Common myeloid progenitor, CD34-positive (primary cell): Measurements from ENCODE around the gene ADARB1.
A peak's percentile ranks its signal among the peaks of the same experiment; 100 is the strongest.

Experiments
- CTCF ChIA-PET: fragments of 350-600 bp; sonication (Branson Sonifier 250); formaldehyde crosslinking; loops from one replicate; lab custom pipeline; 2021; ENCODE audit warnings: antibody characterized with exemption; lab: Charles Lee
- POLR2A ChIA-PET: fragments of 350-600 bp; sonication (Branson Sonifier 250); formaldehyde crosslinking; loops from one replicate; lab custom pipeline; 2021; ENCODE audit warnings: antibody characterized with exemption; lab: Charles Lee
- DNase-seq, 3 donors: peaks; one replicate each; pipeline versions ENCODE4 v3.0.0 to v3.0.0-alpha.2; 2013
- H3K27ac ChIP-seq, 2 experiments: 1 replicate in 1 of 2; 2 replicates in 1 of 2; pipeline ENCODE4 v1.7.0; 2013; ENCODE audit warnings: inconsistent platforms in 2 of 2, low read length in 2 of 2, mild to moderate bottlenecking in 2 of 2, low read depth in 1 of 2, moderate library complexity in 1 of 2; ENCODE audit not compliant: severe bottlenecking in 2 of 2, insufficient read depth in 1 of 2, poor library complexity in 1 of 2
- H3K27me3 ChIP-seq, 5 experiments: replicated peaks in 2 of 5; 1 replicate in 3 of 5; 2 replicates in 2 of 5; pipeline versions ENCODE4 v1.6.1 to v1.7.0; 2013; ENCODE audit warnings: low read length in 4 of 5, mild to moderate bottlenecking in 2 of 5, moderate library complexity in 2 of 5, inconsistent platforms in 1 of 5; ENCODE audit not compliant: insufficient read depth in 5 of 5, control insufficient read depth in 4 of 5
- H3K36me3 ChIP-seq, 4 experiments: 1 replicate in 2 of 4; 2 replicates in 2 of 4; pipeline versions ENCODE4 v1.6.1 to v1.7.0; 2013; ENCODE audit warnings: low read length in 3 of 4, control low read depth in 1 of 4, mild to moderate bottlenecking in 1 of 4; ENCODE audit not compliant: control insufficient read depth in 4 of 4, insufficient read depth in 4 of 4
- H3K4me1 ChIP-seq, 4 experiments: 1 replicate in 3 of 4; 2 replicates in 1 of 4; pipeline versions ENCODE4 v1.6.1 to v1.7.1; 2013; ENCODE audit warnings: low read length in 3 of 4, mild to moderate bottlenecking in 3 of 4, control low read depth in 1 of 4, inconsistent platforms in 1 of 4, moderate library complexity in 1 of 4; ENCODE audit not compliant: control insufficient read depth in 4 of 4, insufficient read depth in 4 of 4; ENCODE audit errors: control extremely low read depth in 1 of 4
- H3K4me3 ChIP-seq, 7 experiments: 1 replicate in 4 of 7; 2 replicates in 3 of 7; pipeline versions ENCODE4 v1.5.1 to v1.7.0; 2013; ENCODE audit warnings: mild to moderate bottlenecking in 7 of 7, low read length in 6 of 7, moderate library complexity in 6 of 7, inconsistent platforms in 2 of 7, low read depth in 2 of 7, control low read depth in 1 of 7; ENCODE audit not compliant: insufficient read depth in 4 of 7, control insufficient read depth in 1 of 7; ENCODE audit errors: extremely low read depth in 1 of 7
- H3K9me3 ChIP-seq, 5 experiments: 1 replicate in 4 of 5; 2 replicates in 1 of 5; pipeline versions ENCODE4 v1.6.1 to v1.7.1; 2013; ENCODE audit warnings: low read length in 4 of 5, mild to moderate bottlenecking in 2 of 5, inconsistent platforms in 1 of 5, low read depth in 1 of 5, moderate library complexity in 1 of 5; ENCODE audit not compliant: control insufficient read depth in 4 of 5, insufficient read depth in 2 of 5; ENCODE audit errors: control extremely low read depth in 1 of 5
- WGBS: methylation state at CpG from one replicate; pipeline ENCODE4 v1.1.5; 2013; ENCODE audit not compliant: insufficient coverage; 5-methylcytosine and 5-hydroxymethylcytosine counted together

Gene ADARB1

GRCh38 chr21:45108808-45109781 is 34.7 kb downstream of the ADARB1 start:
- Histone ChIP-seq H3K4me3 (peak overlapping the region in 6 of 7 experiments; percentile 25 to 69 (median 44)), H3K4me1 (peaks cover 9 to 47% (median 33%) of the 10 kb centered on the region in 4 experiments), H3K9me3 (no peaks in the 10 kb centered on the region), H3K27me3 (peaks cover 0 to 9% (median 0%) of the 10 kb centered on the region in 5 experiments), H3K27ac (peak overlapping the region in 1 of 2 experiments; percentile 75), H3K36me3 (no peaks in the 10 kb centered on the region)
- ChIA-PET POLR2A (no interaction called here), CTCF (interaction anchor here (0.6 to 3.3 kb wide), 7 partner anchors 10 to 19 kb away, joined by 3 to 21 read pairs (median 5); no protein-coding TSS in a partner anchor)
- DNase-seq: peak in 2 of 3 donors; percentile 45 to 60
- WGBS: 74% methylated on average over 43 of the region's 44 CpGs

GRCh38 chr21:45109831-45110492 is 35.6 kb downstream of the ADARB1 start:
- ChIA-PET CTCF (interaction anchor here (0.6 to 3.3 kb wide), 8 partner anchors 8 to 163 kb away, joined by 3 to 11 read pairs (median 4); no protein-coding TSS in a partner anchor), POLR2A (no interaction called here)
- Histone ChIP-seq H3K9me3 (no peaks in the 10 kb centered on the region), H3K4me3 (peak overlapping the region in 6 of 7 experiments; percentile 42 to 69 (median 44)), H3K4me1 (peaks cover 10 to 47% (median 32%) of the 10 kb centered on the region in 4 experiments), H3K27me3 (peaks cover 0 to 11% (median 0%) of the 10 kb centered on the region in 5 experiments), H3K27ac (peak overlapping the region in 1 of 2 experiments; percentile 75), H3K36me3 (no peaks in the 10 kb centered on the region)
- WGBS: 0% methylated on average over 3 of the region's 15 CpGs
- peak; percentile 68 to 81 (median 76) for DNase-seq

GRCh38 chr21:45110873-45111624 is 36.7 kb downstream of the ADARB1 start:
- peaks cover 10 to 51% (median 33%) of the 10 kb centered on the region in 4 experiments for H3K4me1 ChIP-seq
- POLR2A ChIA-PET: no interaction called here
- CTCF ChIA-PET: interaction anchor here (0.7 to 3.3 kb wide), 5 partner anchors 9 to 165 kb away, joined by 3 to 11 read pairs (median 3); no protein-coding TSS in a partner anchor
- H3K9me3 ChIP-seq: no peaks in the 10 kb centered on the region
- no peak overlapping the region for H3K4me3 ChIP-seq
- no peak overlapping the region for H3K27ac ChIP-seq
- DNase-seq: no peak
- WGBS: 80% methylated on average over 15 of the region's 18 CpGs
- H3K36me3 ChIP-seq: no peaks in the 10 kb centered on the region
- peaks cover 0 to 17% (median 0%) of the 10 kb centered on the region in 5 experiments for H3K27me3 ChIP-seq

- Histone ChIP-seq H3K9me3 (no peaks in the 10 kb centered on the region), H3K27me3 (peaks cover 0 to 14% (median 0%) of the 10 kb centered on the region in 5 experiments), H3K4me1 (peaks cover 10 to 54% (median 33%) of the 10 kb centered on the region in 4 experiments), H3K36me3 (no peaks in the 10 kb centered on the region), H3K27ac (no peak overlapping the region), H3K4me3 (no peak overlapping the region)
- 100% methylated on average over 4 of the region's 5 CpGs for WGBS
- ChIA-PET CTCF (interaction anchor here (1.1 to 6.5 kb wide), 3 partner anchors 13 to 16 kb away, joined by 3 to 69 read pairs (median 11); no protein-coding TSS in a partner anchor), POLR2A (no interaction called here)
- no peak for DNase-seq
Measured at GRCh38 chr21:45111703-45112102, 37.3 kb downstream of the ADARB1 start.

GRCh38 chr21:45112371-45112770 is 38.0 kb downstream of the ADARB1 start:
- Histone ChIP-seq H3K27me3 (peaks cover 0 to 14% (median 0%) of the 10 kb centered on the region in 5 experiments), H3K27ac (no peak overlapping the region), H3K4me3 (no peak overlapping the region), H3K36me3 (no peaks in the 10 kb centered on the region), H3K9me3 (no peaks in the 10 kb centered on the region), H3K4me1 (peaks cover 10 to 60% (median 33%) of the 10 kb centered on the region in 4 experiments)
- CTCF ChIA-PET: interaction anchor here (3.3 to 6.5 kb wide), 2 partner anchors 13 to 16 kb away, joined by 11 to 69 read pairs; no protein-coding TSS in a partner anchor
- DNase-seq: no peak
- WGBS: no CpG with 5 or more reads among the region's 3 CpGs
- POLR2A ChIA-PET: no interaction called here

GRCh38 chr21:45113543-45113942 is 39.2 kb downstream of the ADARB1 start:
- ChIA-PET POLR2A (no interaction called here), CTCF (interaction anchor here (0.9 to 6.5 kb wide), 6 partner anchors 12 to 165 kb away, joined by 3 to 69 read pairs (median 7); no protein-coding TSS in a partner anchor)
- peaks cover 10 to 60% (median 33%) of the 10 kb centered on the region in 4 experiments for H3K4me1 ChIP-seq
- no peaks in the 10 kb centered on the region for H3K36me3 ChIP-seq
- peaks cover 0 to 7% (median 0%) of the 10 kb centered on the region in 5 experiments for H3K9me3 ChIP-seq
- WGBS: 74% methylated on average over 5 of the region's 6 CpGs
- DNase-seq: no peak
- H3K27ac ChIP-seq: no peak overlapping the region
- peaks cover 0 to 14% (median 0%) of the 10 kb centered on the region in 5 experiments for H3K27me3 ChIP-seq
- peak overlapping the region in 1 of 7 experiments; percentile 17 for H3K4me3 ChIP-seq
